ENCODE results near the gene BAIAP2.

BAIAP2 gene

GRCh38 chr17:81053041-81053970 is 18.4 kb downstream of the BAIAP2 start:
- no peak for DNase-seq

- no peak for DNase-seq
Measured at GRCh38 chr17:81054308-81054707, 19.4 kb downstream of the BAIAP2 start.

- no peak for DNase-seq
Measured at GRCh38 chr17:81054881-81055370, 20.0 kb downstream of the BAIAP2 start.

- DNase-seq, result no peak
Measured at GRCh38 chr17:81056312-81056711, 21.4 kb downstream of the BAIAP2 start.

GRCh38 chr17:81057079-81057730 is 22.3 kb downstream of the BAIAP2 start:
- DNase-seq, result no peak

- no peak for DNase-seq
Measured at GRCh38 chr17:81057777-81058176, 22.8 kb downstream of the BAIAP2 start.

- DNase-seq, result no peak
Measured at GRCh38 chr17:81058263-81058871, 23.4 kb downstream of the BAIAP2 start.

- no peak for DNase-seq
Measured at GRCh38 chr17:81059026-81059425, 24.1 kb downstream of the BAIAP2 start.

- DNase-seq, result no peak
Measured at GRCh38 chr17:81060416-81060815, 25.5 kb downstream of the BAIAP2 start.

GRCh38 chr17:81061027-81061735 is 26.2 kb downstream of the BAIAP2 start:
- DNase-seq, result no peak

- no peak for DNase-seq
Measured at GRCh38 chr17:81062014-81062780, 27.2 kb downstream of the BAIAP2 start.

GRCh38 chr17:81063106-81064093 is 28.4 kb downstream of the BAIAP2 start:
- no peak for DNase-seq

- no peak for DNase-seq
Measured at GRCh38 chr17:81064678-81065475, 29.9 kb downstream of the BAIAP2 start.

GRCh38 chr17:81065500-81065899 is 30.5 kb downstream of the BAIAP2 start:
- no peak for DNase-seq

GRCh38 chr17:81066072-81066471 is 31.1 kb downstream of the BAIAP2 start:
- DNase-seq, result no peak

- no peak for DNase-seq
Measured at GRCh38 chr17:81066771-81067315, 31.9 kb downstream of the BAIAP2 start.

GRCh38 chr17:81067391-81067811 is 32.5 kb downstream of the BAIAP2 start:
- DNase-seq, result no peak

GRCh38 chr17:81068411-81069134 is 33.6 kb downstream of the BAIAP2 start:
- no peak for DNase-seq

GRCh38 chr17:81069135-81069645 is 34.2 kb downstream of the BAIAP2 start:
- DNase-seq, result no peak
